ENCODE measurements around the gene TAF9B.
A peak's percentile ranks its signal among the peaks of the same experiment; 100 is the strongest.
"Not testable (repeated sequence)": the region's sequence is repeated elsewhere in the genome, so short reads cannot be mapped to it uniquely, and the experiment has no call there.

TAF9B gene

GRCh38 chrX:78103001-78103622 lies 36.3 kb downstream of the TAF9B start:
- DNase-seq (ENCODE audit: low spot score): no peak
- in situ Hi-C loops (cut with MboI; ENCODE audit: low sequenced_read_pairs, unreplicated experiment): no loop called here
- TF ChIP-seq, protein P1, sequence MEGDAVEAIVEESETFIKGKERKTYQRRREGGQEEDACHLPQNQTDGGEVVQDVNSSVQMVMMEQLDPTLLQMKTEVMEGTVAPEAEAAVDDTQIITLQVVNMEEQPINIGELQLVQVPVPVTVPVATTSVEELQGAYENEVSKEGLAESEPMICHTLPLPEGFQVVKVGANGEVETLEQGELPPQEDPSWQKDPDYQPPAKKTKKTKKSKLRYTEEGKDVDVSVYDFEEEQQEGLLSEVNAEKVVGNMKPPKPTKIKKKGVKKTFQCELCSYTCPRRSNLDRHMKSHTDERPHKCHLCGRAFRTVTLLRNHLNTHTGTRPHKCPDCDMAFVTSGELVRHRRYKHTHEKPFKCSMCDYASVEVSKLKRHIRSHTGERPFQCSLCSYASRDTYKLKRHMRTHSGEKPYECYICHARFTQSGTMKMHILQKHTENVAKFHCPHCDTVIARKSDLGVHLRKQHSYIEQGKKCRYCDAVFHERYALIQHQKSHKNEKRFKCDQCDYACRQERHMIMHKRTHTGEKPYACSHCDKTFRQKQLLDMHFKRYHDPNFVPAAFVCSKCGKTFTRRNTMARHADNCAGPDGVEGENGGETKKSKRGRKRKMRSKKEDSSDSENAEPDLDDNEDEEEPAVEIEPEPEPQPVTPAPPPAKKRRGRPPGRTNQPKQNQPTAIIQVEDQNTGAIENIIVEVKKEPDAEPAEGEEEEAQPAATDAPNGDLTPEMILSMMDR (IDR thresholded peaks at IDR 0.05; ENCODE audit: borderline replicate concordance, control extremely low read depth, extremely low read depth, insufficient read depth, missing control alignments): no peak

DNA sequence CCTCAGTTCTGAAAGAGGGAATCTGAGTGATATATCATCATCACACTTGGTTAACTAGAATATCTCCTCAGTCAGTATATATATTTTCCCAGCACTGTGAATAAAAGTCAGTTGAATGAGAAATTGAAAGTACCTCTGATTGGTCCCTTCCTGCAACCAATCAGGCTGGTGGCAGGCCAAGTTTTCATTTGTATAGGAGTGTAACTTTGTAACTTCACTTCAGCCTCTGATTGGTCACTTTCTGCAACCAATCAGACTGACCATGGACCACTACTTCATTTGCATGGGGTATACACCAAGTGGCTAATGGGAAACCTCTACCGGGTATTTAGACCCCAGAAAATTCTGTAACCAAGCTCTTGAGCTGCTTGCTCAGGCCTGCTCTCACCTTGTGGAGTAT lies 37.4 kb downstream of the TAF9B start:
- in situ Hi-C loops (cut with MboI; ENCODE audit: low sequenced_read_pairs, unreplicated experiment): no loop called here

GRCh38 chrX:78098108-78098507 lies 41.3 kb downstream of the TAF9B start:
- TF ChIP-seq, protein P1 (IDR thresholded peaks at IDR 0.05; ENCODE audit: borderline replicate concordance, control extremely low read depth, extremely low read depth, insufficient read depth, missing control alignments): no peak
- in situ Hi-C loops (cut with MboI; ENCODE audit: low sequenced_read_pairs, unreplicated experiment): loop anchor here (10.0 kb wide), 1 partner anchor 193 kb away; no protein-coding TSS in a partner anchor
- no peak for DNase-seq (ENCODE audit: low spot score)

More for the DNA sequence above, 37.4 kb downstream of the TAF9B start:
- TF ChIP-seq, protein P1 (IDR thresholded peaks at IDR 0.05; ENCODE audit: borderline replicate concordance, control extremely low read depth, extremely low read depth, insufficient read depth, missing control alignments): no peak
- DNase-seq (ENCODE audit: low spot score): no peak

DNA sequence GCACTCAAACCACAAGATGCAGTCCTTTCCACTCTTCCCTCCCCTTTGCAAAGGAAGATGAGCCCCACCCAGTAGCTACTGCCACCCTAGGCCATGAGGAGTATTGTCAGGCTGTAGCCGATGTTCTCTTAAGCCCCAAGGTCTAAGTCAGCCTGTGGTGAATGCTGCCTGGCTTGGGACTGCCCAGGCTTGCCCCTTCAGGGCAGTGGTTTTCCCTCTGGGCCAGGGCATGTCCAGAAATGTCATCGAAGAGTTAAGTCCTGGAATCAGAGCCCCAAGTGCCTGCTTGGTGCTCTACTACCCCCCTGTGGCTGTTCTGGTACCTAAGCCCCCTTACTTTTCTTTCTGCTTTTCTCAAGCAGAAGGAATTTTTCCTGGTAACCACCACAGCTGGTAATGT lies 47.2 kb downstream of the TAF9B start:
- no peak for DNase-seq (ENCODE audit: low spot score)
- TF ChIP-seq, protein P1 (IDR thresholded peaks at IDR 0.05; ENCODE audit: borderline replicate concordance, control extremely low read depth, extremely low read depth, insufficient read depth, missing control alignments): peak; percentile 19
- in situ Hi-C loops (cut with MboI; ENCODE audit: low sequenced_read_pairs, unreplicated experiment): loop anchor here (10.0 kb wide), 1 partner anchor 187 kb away; no protein-coding TSS in a partner anchor

DNA sequence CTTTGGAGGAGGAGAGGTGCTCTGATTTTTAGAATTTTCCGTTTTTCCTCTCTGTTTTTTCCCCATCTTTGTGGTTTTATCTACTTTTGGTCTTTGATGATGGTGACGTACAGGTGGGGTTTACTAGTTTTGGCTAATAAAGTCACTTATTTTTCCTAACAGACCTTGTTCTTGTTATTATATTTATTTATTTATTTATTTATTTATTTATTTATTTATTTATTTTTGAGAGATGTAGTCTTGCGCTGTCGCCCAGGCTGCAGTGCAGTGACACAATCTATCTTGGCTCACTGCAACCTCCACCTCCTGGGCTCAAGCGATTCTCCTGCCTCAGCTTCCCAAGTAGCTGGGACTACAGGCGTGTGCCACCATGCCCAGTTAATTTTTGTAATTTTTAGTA lies 58.0 kb downstream of the TAF9B start:
- in situ Hi-C loops (cut with MboI; ENCODE audit: low sequenced_read_pairs, unreplicated experiment); DNase-seq (ENCODE audit: low spot score): not testable (repeated sequence)
